CD4-positive, alpha-beta T cell treated with Interleukin-4 for 4 hours (primary cell): ENCODE measurements around the gene RFX1.
"Not testable (repeated sequence)": the region's sequence is repeated elsewhere in the genome, so short reads cannot be mapped to it uniquely, and the experiment has no call there.

ENCODE experiments used
- DNase-seq: peaks from one replicate; pipeline ENCODE4 v3.0.0-alpha.2; 2020

RFX1 gene

GRCh38 chr19:14026652-14027192, 20.6 kb upstream of the RFX1 start:
- not testable (repeated sequence) for DNase-seq

DNA sequence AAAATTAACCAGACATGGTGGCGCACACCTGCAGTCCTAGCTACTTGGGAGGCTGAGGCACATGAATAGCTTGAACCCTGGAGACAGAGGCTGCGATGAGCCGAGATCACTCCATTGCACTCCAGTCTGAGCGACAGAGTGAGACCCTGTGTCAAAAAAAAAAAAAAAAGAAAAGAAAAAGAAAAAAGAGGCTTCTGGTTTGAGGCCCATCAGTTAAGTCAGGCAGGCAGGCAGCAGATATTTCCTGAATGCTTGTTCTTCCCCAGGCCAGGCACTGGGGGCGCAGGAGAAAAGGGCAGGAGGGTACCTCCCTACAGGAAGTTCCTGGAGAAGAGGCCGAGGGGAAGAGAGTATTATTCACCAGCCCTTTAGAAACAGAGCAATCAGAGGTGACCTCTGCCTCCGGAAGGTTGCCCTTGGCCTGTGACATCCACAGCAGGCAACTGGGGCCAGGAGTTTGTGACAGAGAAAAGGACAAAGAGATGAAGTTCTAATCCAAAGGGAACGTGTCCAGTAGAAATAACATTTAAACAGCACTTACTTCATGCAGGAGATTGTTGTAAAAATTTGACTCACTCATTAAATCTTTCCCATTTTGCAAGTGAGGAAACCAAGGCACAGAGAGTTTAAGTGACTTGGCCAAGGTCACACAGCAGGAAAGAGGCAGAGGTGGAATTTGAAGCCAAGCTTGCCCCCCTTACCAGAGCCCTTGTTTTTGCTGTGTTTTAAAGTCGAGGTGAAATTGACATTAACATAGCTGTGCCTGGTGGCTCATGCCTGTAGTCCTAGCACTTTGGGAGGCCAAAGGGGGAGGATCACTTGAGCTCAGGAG, 17.5 kb upstream of the RFX1 start:
- DNase-seq = no peak

GRCh38 chr19:14022469-14022868, 16.3 kb upstream of the RFX1 start:
- no peak for DNase-seq

- DNase-seq = no peak
Observed at GRCh38 chr19:14021474-14021873, 15.4 kb upstream of the RFX1 start.

- DNase-seq = not testable (repeated sequence)
Observed at GRCh38 chr19:14019739-14020138, 13.6 kb upstream of the RFX1 start.

GRCh38 chr19:14019100-14019499, 13.0 kb upstream of the RFX1 start:
- DNase-seq = no peak

GRCh38 chr19:14015524-14016035, 9.5 kb upstream of the RFX1 start:
- DNase-seq = no peak

DNA sequence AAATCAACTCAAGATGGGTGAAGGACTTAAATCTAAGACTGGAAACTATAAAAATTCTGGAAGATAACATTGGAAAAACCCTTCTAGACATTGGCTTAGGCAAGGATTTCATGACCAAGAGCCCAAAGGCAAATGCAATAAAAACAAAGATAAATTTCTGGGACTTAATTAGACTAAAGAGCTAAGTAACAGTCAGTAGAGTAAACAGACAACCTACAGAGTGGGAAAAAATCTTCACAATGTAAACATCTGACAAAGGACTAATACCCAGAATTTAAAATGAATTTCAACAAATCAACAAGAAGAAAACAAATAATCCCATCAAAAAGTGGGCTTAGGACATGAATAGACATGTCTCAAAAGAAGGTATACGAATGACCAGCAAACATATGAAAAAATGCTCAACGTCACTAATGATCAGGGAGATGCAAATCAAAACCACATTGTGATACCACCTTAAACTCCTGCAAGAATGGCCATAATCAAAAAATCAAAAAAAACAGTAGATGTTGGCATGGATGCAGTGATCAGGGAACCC, 6.3 kb upstream of the RFX1 start:
- no peak for DNase-seq

DNA sequence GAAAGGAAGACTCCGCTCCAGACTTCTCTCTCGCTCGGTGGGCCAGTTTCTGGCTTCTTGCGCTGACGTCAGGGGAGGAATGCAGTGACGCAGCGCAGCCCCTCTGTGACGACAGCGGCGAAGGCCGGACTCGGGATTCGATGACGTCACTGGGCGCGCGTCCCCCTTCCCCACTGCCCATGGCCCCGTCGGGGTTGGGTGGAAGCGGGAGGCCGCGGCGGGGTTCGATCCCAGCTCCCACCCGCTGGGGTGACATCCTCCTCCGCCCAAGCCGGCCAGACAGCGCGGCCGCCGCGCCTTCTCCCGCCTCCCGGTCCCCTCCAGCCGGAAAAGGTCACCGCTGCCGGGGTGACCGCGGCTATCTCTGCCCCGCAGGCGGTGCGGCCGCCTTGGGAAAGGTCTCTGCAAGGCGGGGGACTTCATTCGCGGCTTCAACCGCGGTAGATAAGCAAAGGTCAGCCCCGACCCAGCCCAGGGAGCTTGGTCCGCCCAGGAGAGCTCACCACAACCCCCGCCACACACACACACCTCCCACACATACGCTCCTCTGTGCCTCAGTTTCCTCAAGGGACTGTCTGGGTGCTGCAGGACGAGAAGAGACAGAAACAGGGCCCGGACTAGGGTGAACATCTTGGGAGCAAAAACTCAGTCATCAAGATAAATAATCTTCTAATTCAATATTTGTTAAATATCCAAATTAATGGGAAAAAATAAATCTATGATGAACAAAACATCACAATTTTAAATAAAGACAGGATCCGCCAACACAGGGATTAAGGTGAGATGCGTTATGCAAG, 844 bp upstream of the RFX1 start:
- DNase-seq = no peak

- peak; percentile 92 for DNase-seq
Observed at GRCh38 chr19:14005349-14006084, 603 bp downstream of the RFX1 start.

DNA sequence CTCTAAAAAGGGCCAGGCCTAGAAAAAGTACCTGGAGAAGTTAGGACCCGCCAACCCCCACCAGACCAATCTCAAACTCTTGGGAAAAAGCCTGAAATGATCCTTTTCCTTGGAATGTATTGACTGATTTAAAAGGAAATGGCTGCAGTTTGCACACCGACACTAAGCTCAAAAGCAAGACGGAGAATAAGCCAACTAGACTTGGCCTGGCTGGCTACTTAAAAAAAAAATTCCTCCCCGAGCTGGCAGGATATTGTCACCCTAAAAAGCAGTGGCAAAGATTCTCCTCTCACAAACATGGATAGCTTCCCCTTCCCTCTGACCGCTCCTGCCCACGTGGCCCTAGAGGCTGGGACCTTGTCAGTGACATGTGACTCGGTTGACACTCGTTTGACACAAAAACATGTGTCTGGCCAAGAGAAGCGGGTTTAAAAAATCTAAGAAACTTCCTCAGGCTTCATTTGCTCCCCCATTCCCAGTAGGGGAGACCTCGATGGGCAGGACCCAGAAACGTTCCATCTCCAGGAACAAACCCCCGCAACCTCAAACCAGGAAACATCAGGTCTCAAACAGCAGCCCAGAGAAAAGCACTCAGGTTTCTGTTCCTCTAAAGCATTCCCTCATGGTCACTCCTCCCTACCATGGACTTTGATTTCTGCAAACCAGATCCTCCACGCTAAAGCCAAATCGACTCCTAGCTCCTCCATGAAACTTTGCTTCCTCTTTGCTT, 1.3 kb downstream of the RFX1 start:
- no peak for DNase-seq

GRCh38 chr19:14003251-14004055, 2.7 kb downstream of the RFX1 start:
- peak; percentile 47 for DNase-seq

- peak; percentile 60 for DNase-seq
Observed at GRCh38 chr19:14002571-14003250, 3.4 kb downstream of the RFX1 start.

GRCh38 chr19:14000691-14001375, 5.3 kb downstream of the RFX1 start:
- DNase-seq = no peak

DNA sequence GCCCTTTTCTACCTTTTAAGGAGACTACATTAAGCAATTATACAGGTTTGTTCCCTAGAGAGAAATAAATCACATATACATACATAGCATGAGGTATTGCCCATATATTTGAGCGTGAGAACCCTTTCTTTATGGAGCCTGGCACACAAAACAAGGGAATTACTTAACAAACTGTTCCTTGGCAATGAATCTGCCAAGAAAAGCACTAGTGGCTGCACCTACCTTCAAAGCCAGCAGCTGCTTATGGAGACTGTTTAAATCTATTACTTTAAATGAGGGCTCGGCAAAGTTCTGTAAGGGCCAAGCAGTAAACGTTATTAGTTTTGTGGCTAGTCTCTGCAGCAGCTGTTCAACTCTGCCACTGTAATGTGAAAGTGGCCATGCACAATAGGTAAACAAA, 7.0 kb downstream of the RFX1 start:
- DNase-seq = no peak

DNA sequence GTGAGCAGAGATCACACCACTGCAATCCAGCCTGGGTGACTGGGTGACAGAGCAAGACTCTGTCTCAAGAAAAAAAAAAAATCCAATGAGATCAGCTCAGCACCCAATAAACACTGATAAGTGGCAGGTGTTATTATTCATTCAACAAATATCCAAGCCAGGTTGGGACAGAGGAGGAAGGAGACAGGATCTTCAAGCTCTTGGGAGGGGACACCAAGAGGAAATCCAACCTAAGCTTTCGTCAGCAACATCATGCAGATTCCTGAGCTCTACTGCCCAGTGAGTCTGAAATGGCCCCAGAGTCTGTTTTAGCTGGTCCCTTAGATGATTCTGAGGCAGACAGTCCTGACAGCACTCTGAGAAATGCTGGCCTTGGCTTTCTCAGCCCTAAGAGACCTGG, 7.7 kb downstream of the RFX1 start:
- DNase-seq = no peak

DNA sequence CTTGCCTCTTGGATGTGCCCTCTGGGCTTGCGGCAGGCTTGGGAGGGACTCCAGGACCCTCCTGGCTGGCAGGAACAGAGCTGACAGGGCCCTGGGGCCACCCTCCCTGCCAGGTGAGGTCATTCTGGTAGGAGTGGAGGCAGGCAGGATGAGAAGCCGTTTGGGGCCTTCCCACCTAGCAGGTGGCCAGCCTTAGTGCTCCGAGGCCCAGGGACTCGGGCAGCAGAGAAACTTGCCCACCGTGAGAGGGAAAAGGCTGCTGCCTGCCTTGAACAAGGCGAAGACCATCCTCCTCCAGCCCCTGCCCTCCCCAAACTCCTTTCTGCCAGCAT, 8.5 kb downstream of the RFX1 start:
- DNase-seq = no peak

DNA sequence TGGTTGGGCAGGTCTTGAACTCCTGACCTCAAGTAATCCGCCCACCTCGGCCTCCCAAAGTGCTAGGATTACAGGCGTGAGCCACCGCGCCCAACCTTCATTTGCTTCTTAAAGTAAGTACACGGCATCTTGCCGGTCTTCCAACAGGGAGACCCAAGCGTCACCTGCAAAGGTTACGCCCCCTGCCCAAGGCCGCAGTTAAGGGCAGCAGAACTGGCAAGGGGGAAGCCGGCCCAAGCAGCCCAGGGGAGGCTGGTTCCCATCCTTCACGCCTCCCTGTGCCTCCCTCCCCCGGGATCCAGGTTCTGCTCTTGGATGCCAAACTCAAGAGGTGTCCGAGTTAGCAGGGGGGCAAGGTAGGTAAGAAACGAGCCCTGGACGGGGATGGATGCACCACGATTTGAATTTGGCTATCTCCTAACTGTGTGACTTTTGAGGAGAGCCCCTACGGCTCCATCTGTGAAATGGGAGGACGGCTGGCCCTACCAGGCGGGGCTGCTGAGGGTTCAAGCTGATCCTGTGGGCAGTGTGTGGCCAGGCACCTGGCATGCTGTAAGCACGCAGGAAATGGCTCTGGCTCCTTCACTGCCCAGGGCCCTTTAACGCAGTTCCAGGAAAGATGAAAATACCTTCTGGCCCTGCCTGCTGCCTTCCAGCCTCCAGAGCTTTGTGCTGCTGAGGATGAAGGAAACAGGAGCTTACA, 9.0 kb downstream of the RFX1 start:
- no peak for DNase-seq
